Erythroblast (primary cell): ENCODE data around the gene HIVEP1.

Source experiments
- GATA1 ChIP-seq: IDR thresholded peaks from 2 replicates; pipeline ENCODE4 v1.6.1; 2011; ENCODE audit warnings: low read depth, mild to moderate bottlenecking, control low read depth, low read length, moderate library complexity
- POLR2A ChIP-seq: IDR thresholded peaks from 2 replicates; pipeline ENCODE4 v1.6.1; 2011; ENCODE audit warnings: mild to moderate bottlenecking, low read length

- TF ChIP-seq POLR2A (no peak), GATA1 (no peak)
These were observed 41.0 kb upstream of the HIVEP1 start for GRCh38 chr6:11971154-11971553.
